Muscle layer of colon (tissue), 2 donors: ENCODE results near the gene TBX15.

Source experiments
- H3K27ac ChIP-seq: one replicate; pipeline ENCODE4 v1.7.0; 2013; ENCODE audit warnings: low read depth, mild to moderate bottlenecking, low read length, moderate library complexity
- H3K27me3 ChIP-seq, 2 donors: one replicate each; pipeline ENCODE4 v1.7.0; 2013; ENCODE audit warnings: low read length in 2 of 2, mild to moderate bottlenecking in 2 of 2; ENCODE audit not compliant: insufficient read depth in 2 of 2, control insufficient read depth in 1 of 2
- H3K36me3 ChIP-seq: one replicate; pipeline ENCODE4 v1.7.0; 2013; ENCODE audit warnings: mild to moderate bottlenecking, low read length; ENCODE audit not compliant: insufficient read depth
- H3K4me1 ChIP-seq: one replicate; pipeline ENCODE4 v1.7.0; 2013; ENCODE audit warnings: mild to moderate bottlenecking, low read length; ENCODE audit not compliant: insufficient read depth
- H3K4me3 ChIP-seq, 2 donors: one replicate each; pipeline ENCODE4 v1.7.0; 2013; ENCODE audit warnings: low read length in 2 of 2, low read depth in 1 of 2, mild to moderate bottlenecking in 1 of 2, moderate library complexity in 1 of 2
- H3K9ac ChIP-seq: one replicate; pipeline ENCODE4 v1.7.0; 2013; ENCODE audit warnings: low read length
- H3K9me3 ChIP-seq: one replicate; pipeline ENCODE4 v1.7.0; 2013; ENCODE audit warnings: mild to moderate bottlenecking, low read length
- donor health status: abdominal sarcoma.
- donor health status: Adenocarcinoma of cecum.

TBX15 gene

GRCh38 chr1:118898712-118899111 lies 89.4 kb downstream of the TBX15 start:
- Histone ChIP-seq H3K9me3 (no peaks in the 10 kb centered on the region), H3K27ac (no peak overlapping the region), H3K27me3 (no peaks in the 10 kb centered on the region), H3K4me1 (no peaks in the 10 kb centered on the region), H3K4me3 (no peak overlapping the region), H3K36me3 (no peaks in the 10 kb centered on the region), H3K9ac (no peak overlapping the region)

GRCh38 chr1:118896416-118896815 lies 91.7 kb downstream of the TBX15 start:
- no peaks in the 10 kb centered on the region for H3K4me1 ChIP-seq
- H3K9ac ChIP-seq = no peak overlapping the region
- H3K27me3 ChIP-seq = no peaks in the 10 kb centered on the region
- H3K4me3 ChIP-seq = no peak overlapping the region
- no peaks in the 10 kb centered on the region for H3K9me3 ChIP-seq
- no peaks in the 10 kb centered on the region for H3K36me3 ChIP-seq
- H3K27ac ChIP-seq = no peak overlapping the region

GRCh38 chr1:118894836-118895235 lies 93.3 kb downstream of the TBX15 start:
- Histone ChIP-seq H3K4me1 (no peaks in the 10 kb centered on the region), H3K9ac (no peak overlapping the region), H3K9me3 (no peaks in the 10 kb centered on the region), H3K27ac (no peak overlapping the region), H3K36me3 (no peaks in the 10 kb centered on the region), H3K4me3 (no peak overlapping the region), H3K27me3 (no peaks in the 10 kb centered on the region)

GRCh38 chr1:118890851-118891384 lies 97.2 kb downstream of the TBX15 start:
- Histone ChIP-seq H3K9ac (no peak overlapping the region), H3K9me3 (no peaks in the 10 kb centered on the region), H3K27ac (no peak overlapping the region), H3K27me3 (no peaks in the 10 kb centered on the region), H3K4me1 (no peaks in the 10 kb centered on the region), H3K36me3 (no peaks in the 10 kb centered on the region), H3K4me3 (no peak overlapping the region)

- H3K36me3 ChIP-seq = no peaks in the 10 kb centered on the region
- no peaks in the 10 kb centered on the region for H3K27me3 ChIP-seq
Observed at GRCh38 chr1:118884946-118885345, 103.2 kb downstream of the TBX15 start.

GRCh38 chr1:118881751-118882150 lies 106.4 kb downstream of the TBX15 start:
- H3K9me3 ChIP-seq = no peaks in the 10 kb centered on the region
- H3K4me3 ChIP-seq = no peak overlapping the region
- no peaks in the 10 kb centered on the region for H3K4me1 ChIP-seq
- H3K27ac ChIP-seq = no peak overlapping the region
- no peaks in the 10 kb centered on the region for H3K27me3 ChIP-seq
- no peaks in the 10 kb centered on the region for H3K36me3 ChIP-seq
- H3K9ac ChIP-seq = no peak overlapping the region

More at GRCh38 chr1:118884946-118885345, 103.2 kb downstream of the TBX15 start:
- no peak overlapping the region for H3K27ac ChIP-seq
- no peak overlapping the region for H3K9ac ChIP-seq
- no peak overlapping the region for H3K4me3 ChIP-seq
- H3K4me1 ChIP-seq = no peaks in the 10 kb centered on the region
- no peaks in the 10 kb centered on the region for H3K9me3 ChIP-seq

- no peak overlapping the region for H3K9ac ChIP-seq
- no peaks in the 10 kb centered on the region for H3K4me1 ChIP-seq
- H3K27ac ChIP-seq = no peak overlapping the region
- no peaks in the 10 kb centered on the region for H3K9me3 ChIP-seq
- no peak overlapping the region for H3K4me3 ChIP-seq
- H3K27me3 ChIP-seq = no peaks in the 10 kb centered on the region
- H3K36me3 ChIP-seq = no peaks in the 10 kb centered on the region
Observed at GRCh38 chr1:118878661-118879060, 109.5 kb downstream of the TBX15 start.

- Histone ChIP-seq H3K4me1 (no peaks in the 10 kb centered on the region), H3K36me3 (no peaks in the 10 kb centered on the region), H3K27me3 (no peaks in the 10 kb centered on the region), H3K4me3 (no peak overlapping the region), H3K9ac (no peak overlapping the region), H3K9me3 (no peaks in the 10 kb centered on the region), H3K27ac (no peak overlapping the region)
Observed at GRCh38 chr1:118877668-118878396, 110.3 kb downstream of the TBX15 start.

GRCh38 chr1:118871582-118872171 lies 116.5 kb downstream of the TBX15 start:
- Histone ChIP-seq H3K4me3 (no peak overlapping the region), H3K4me1 (no peaks in the 10 kb centered on the region), H3K9me3 (no peaks in the 10 kb centered on the region), H3K27ac (no peak overlapping the region), H3K27me3 (no peaks in the 10 kb centered on the region), H3K9ac (no peak overlapping the region), H3K36me3 (no peaks in the 10 kb centered on the region)

- no peak overlapping the region for H3K9ac ChIP-seq
- no peaks in the 10 kb centered on the region for H3K27me3 ChIP-seq
- no peak overlapping the region for H3K27ac ChIP-seq
- no peaks in the 10 kb centered on the region for H3K36me3 ChIP-seq
- no peak overlapping the region for H3K4me3 ChIP-seq
- H3K4me1 ChIP-seq = no peaks in the 10 kb centered on the region
- H3K9me3 ChIP-seq = no peaks in the 10 kb centered on the region
Observed at GRCh38 chr1:118868387-118868786, 119.8 kb downstream of the TBX15 start.

GRCh38 chr1:118866330-118866729 lies 121.8 kb downstream of the TBX15 start:
- Histone ChIP-seq H3K4me3 (no peak overlapping the region), H3K4me1 (no peaks in the 10 kb centered on the region), H3K36me3 (no peaks in the 10 kb centered on the region), H3K27me3 (no peaks in the 10 kb centered on the region), H3K27ac (no peak overlapping the region), H3K9me3 (no peaks in the 10 kb centered on the region), H3K9ac (no peak overlapping the region)

GRCh38 chr1:118863688-118864087 lies 124.5 kb downstream of the TBX15 start:
- H3K27ac ChIP-seq = no peak overlapping the region
- no peaks in the 10 kb centered on the region for H3K9me3 ChIP-seq
- H3K9ac ChIP-seq = no peak overlapping the region
- no peaks in the 10 kb centered on the region for H3K27me3 ChIP-seq
- no peaks in the 10 kb centered on the region for H3K36me3 ChIP-seq
- no peaks in the 10 kb centered on the region for H3K4me1 ChIP-seq
- no peak overlapping the region for H3K4me3 ChIP-seq
